Activated CD4-positive, alpha-beta T cell treated with anti-CD3 and anti-CD28 coated beads, Interleukin-2, amount 50 U/mL, for 16 hours (primary cell): Measurements from ENCODE around the gene KLHDC4.
"Not testable (repeated sequence)": the region's sequence is repeated elsewhere in the genome, so short reads cannot be mapped to it uniquely, and the experiment has no call there.

ENCODE experiments used
- DNase-seq: peaks from one replicate; pipeline ENCODE4 v3.0.0-alpha.2; 2020

The KLHDC4 gene

GRCh38 chr16:87765776-87766484, at the start of gene KLHDC4:
Gene KLHDC4, minus strand, starts transcription at chr16:87765986. Its CDS starts 96 bp downstream, at chr16:87765890.
- DNase-seq: peak; percentile 91

- DNase-seq: no peak
Measured at GRCh38 chr16:87815567-87815966, 49.8 kb upstream of the KLHDC4 start.

- no peak for DNase-seq
Measured at GRCh38 chr16:87812200-87812656, 46.4 kb upstream of the KLHDC4 start.

- not testable (repeated sequence) for DNase-seq
Measured at GRCh38 chr16:87811454-87811853, 45.7 kb upstream of the KLHDC4 start.

- no peak for DNase-seq
Measured at GRCh38 chr16:87809150-87809902, 43.5 kb upstream of the KLHDC4 start.

- no peak for DNase-seq
Measured at GRCh38 chr16:87808108-87808507, 42.3 kb upstream of the KLHDC4 start.

GRCh38 chr16:87806641-87807546, 41.1 kb upstream of the KLHDC4 start:
- DNase-seq: peak; percentile 67

- peak; percentile 50 for DNase-seq
Measured at GRCh38 chr16:87806261-87806640, 40.5 kb upstream of the KLHDC4 start.

GRCh38 chr16:87803385-87803784, 37.6 kb upstream of the KLHDC4 start:
- no peak for DNase-seq

- DNase-seq: no peak
Measured at GRCh38 chr16:87802670-87803069, 36.9 kb upstream of the KLHDC4 start.

- no peak for DNase-seq
Measured at GRCh38 chr16:87801679-87802259, 36.0 kb upstream of the KLHDC4 start.

- DNase-seq: no peak
Measured at GRCh38 chr16:87800497-87800896, 34.7 kb upstream of the KLHDC4 start.

- no peak for DNase-seq
Measured at GRCh38 chr16:87795336-87795735, 29.6 kb upstream of the KLHDC4 start.

GRCh38 chr16:87794485-87795078, 28.8 kb upstream of the KLHDC4 start:
- no peak for DNase-seq

GRCh38 chr16:87792205-87792565, 26.4 kb upstream of the KLHDC4 start:
- DNase-seq: no peak

- no peak for DNase-seq
Measured at GRCh38 chr16:87791295-87792204, 25.8 kb upstream of the KLHDC4 start.

GRCh38 chr16:87790292-87791100, 24.7 kb upstream of the KLHDC4 start:
- DNase-seq: no peak

GRCh38 chr16:87789437-87790291, 23.9 kb upstream of the KLHDC4 start:
- no peak for DNase-seq

GRCh38 chr16:87788730-87789436, 23.1 kb upstream of the KLHDC4 start:
- not testable (repeated sequence) for DNase-seq
